OCI-LY7 (cell line): Measurements from ENCODE around the gene LPAR1. TPM values are rescaled to one million over a fixed set of nuclear protein-coding genes. Genes with fewer than 3 reads are reported as not detected.

ENCODE experiments used
- BruUV-seq: library from RNA; stranded (reverse); fragments of 400-500 nt; replicated peaks from 2 replicates; lab custom pipeline; 2021; lab: Mats Ljungman, UMichigan
- CTCF ChIA-PET: fragments of 300-600 bp; sonication (Branson Sonifier 250); formaldehyde crosslinking; loops from one replicate; lab custom pipeline; 2022; ENCODE audit warnings: antibody characterized with exemption; ENCODE audit not compliant: unreplicated experiment; lab: Charles Lee
- POLR2A ChIA-PET: fragments of 300-600 bp; sonication (Branson Sonifier 250); formaldehyde crosslinking; loops from one replicate; lab custom pipeline; 2022; ENCODE audit warnings: antibody characterized with exemption; lab: Charles Lee
- DNase-seq: peaks from one replicate; pipeline ENCODE4 v3.0.0-alpha.2; 2015; ENCODE audit warnings: low spot score
- H2AFZ ChIP-seq: fragments of 200-600 bp; sonication (generic), shearing (Covaris generic); 2 replicates; pipeline ENCODE4 v1.6.1; 2014; ENCODE audit warnings: mild to moderate bottlenecking, antibody characterized with exemption, low read length, moderate library complexity
- H3K27ac ChIP-seq: fragments of 200-600 bp; sonication (generic); 2 replicates; pipeline ENCODE4 v1.5.1; 2014; ENCODE audit warnings: mixed run types, low read depth, mild to moderate bottlenecking, moderate library complexity, low read length, inconsistent platforms; ENCODE audit not compliant: poor library complexity, severe bottlenecking
- H3K36me3 ChIP-seq: fragments of 200-600 bp; sonication (generic); 2 replicates; pipeline ENCODE4 v1.6.1; 2014; ENCODE audit warnings: mild to moderate bottlenecking, antibody characterized with exemption, low read length, moderate library complexity, mixed read lengths; ENCODE audit not compliant: insufficient read depth
- H3K4me1 ChIP-seq: fragments of 200-600 bp; sonication (generic); 2 replicates; pipeline ENCODE4 v1.5.1; 2014; ENCODE audit warnings: mild to moderate bottlenecking, low read length; ENCODE audit not compliant: insufficient read depth, poor library complexity, severe bottlenecking
- H3K4me2 ChIP-seq: fragments of 200-600 bp; sonication (generic); 2 replicates; pipeline ENCODE4 v1.6.1; 2014; ENCODE audit warnings: mild to moderate bottlenecking, low read length
- H3K4me3 ChIP-seq: fragments of 200-600 bp; sonication (generic); 2 replicates; pipeline ENCODE4 v1.5.1; 2014; ENCODE audit warnings: mild to moderate bottlenecking, low read depth, low read length; ENCODE audit not compliant: poor library complexity, severe bottlenecking
- H3K79me2 ChIP-seq: fragments of 200-600 bp; sonication (generic); 2 replicates; pipeline ENCODE4 v1.6.1; 2016; ENCODE audit warnings: low read depth, mild to moderate bottlenecking, low read length, moderate library complexity, mixed read lengths; ENCODE audit not compliant: insufficient read depth
- H3K9me2 ChIP-seq: fragments of 200-600 bp; sonication (generic); 2 replicates; pipeline ENCODE4 v1.6.1; 2016; ENCODE audit warnings: mild to moderate bottlenecking, low read length, mixed read lengths; ENCODE audit not compliant: insufficient read depth
- H3K9me3 ChIP-seq: fragments of 200-600 bp; sonication (generic); 2 replicates; pipeline ENCODE4 v1.6.1; 2014; ENCODE audit warnings: mild to moderate bottlenecking, mixed run types, low read length, mixed read lengths
- H4K20me1 ChIP-seq: fragments of 200-600 bp; sonication (generic); 2 replicates; pipeline ENCODE4 v1.6.1; 2014; ENCODE audit warnings: mild to moderate bottlenecking, antibody characterized with exemption, low read length, moderate library complexity, mixed read lengths; ENCODE audit not compliant: insufficient read depth
- EZH2phosphoT487 ChIP-seq: fragments of 200-600 bp; sonication (generic); IDR thresholded peaks from 2 replicates; pipeline ENCODE4 v1.6.1; 2018; ENCODE audit warnings: low read depth, borderline replicate concordance, mild to moderate bottlenecking, mixed run types, antibody characterized with exemption, low read length, moderate library complexity, mixed read lengths
- intact Hi-C: fragments of 100-400 bp; cut with micrococcal nuclease; formaldehyde crosslinking; loops from one replicate; pipeline ENCODE4 v1.10.0; 2022; ENCODE audit not compliant: unreplicated experiment
- total RNA-seq, 2 experiments: library from RNA; depleted of rRNA in 1 of 2; stranded (reverse); fragments of >200 nt in 1 of 2; shearing (Covaris generic) in 1 of 2; gene quantifications; 2 replicates each; pipeline ENCODE4 v1.2.3, GENCODE V29; 2014 to 2022
- TF ChIP-seq, protein P1 (sequence below): fragments of 200-600 bp; sonication (generic); conservative IDR thresholded peaks from 2 replicates; pipeline ENCODE4 v1.5.1; 2014; ENCODE audit warnings: mild to moderate bottlenecking, antibody characterized with exemption, low read length, moderate library complexity, mixed read lengths

Gene LPAR1
- total RNA-seq, 2 experiments from 2014 or later = not detected

- CTCF ChIA-PET = no interaction called here
- no peaks in the 10 kb centered on the region for H4K20me1 ChIP-seq
- intact Hi-C loops = no loop called here
Measured at GRCh38 chr9:110911659-110912418, 126.4 kb downstream of the LPAR1 start.

GRCh38 chr9:110908894-110909293 lies 129.4 kb downstream of the LPAR1 start:
- Histone ChIP-seq H3K4me1 (no peaks in the 10 kb centered on the region), H3K9me3 (no peaks in the 10 kb centered on the region), H3K4me2 (no peak overlapping the region), H2AFZ (no peak overlapping the region), H3K36me3 (no peaks in the 10 kb centered on the region), H3K4me3 (no peak overlapping the region), H3K79me2 (no peaks in the 10 kb centered on the region), H4K20me1 (no peaks in the 10 kb centered on the region), H3K9me2 (no peaks in the 10 kb centered on the region), H3K27ac (no peak overlapping the region)
- intact Hi-C loops = no loop called here
- no peak for TF ChIP-seq EZH2phosphoT487
- TF ChIP-seq, protein P1, sequence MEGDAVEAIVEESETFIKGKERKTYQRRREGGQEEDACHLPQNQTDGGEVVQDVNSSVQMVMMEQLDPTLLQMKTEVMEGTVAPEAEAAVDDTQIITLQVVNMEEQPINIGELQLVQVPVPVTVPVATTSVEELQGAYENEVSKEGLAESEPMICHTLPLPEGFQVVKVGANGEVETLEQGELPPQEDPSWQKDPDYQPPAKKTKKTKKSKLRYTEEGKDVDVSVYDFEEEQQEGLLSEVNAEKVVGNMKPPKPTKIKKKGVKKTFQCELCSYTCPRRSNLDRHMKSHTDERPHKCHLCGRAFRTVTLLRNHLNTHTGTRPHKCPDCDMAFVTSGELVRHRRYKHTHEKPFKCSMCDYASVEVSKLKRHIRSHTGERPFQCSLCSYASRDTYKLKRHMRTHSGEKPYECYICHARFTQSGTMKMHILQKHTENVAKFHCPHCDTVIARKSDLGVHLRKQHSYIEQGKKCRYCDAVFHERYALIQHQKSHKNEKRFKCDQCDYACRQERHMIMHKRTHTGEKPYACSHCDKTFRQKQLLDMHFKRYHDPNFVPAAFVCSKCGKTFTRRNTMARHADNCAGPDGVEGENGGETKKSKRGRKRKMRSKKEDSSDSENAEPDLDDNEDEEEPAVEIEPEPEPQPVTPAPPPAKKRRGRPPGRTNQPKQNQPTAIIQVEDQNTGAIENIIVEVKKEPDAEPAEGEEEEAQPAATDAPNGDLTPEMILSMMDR = no peak
- no peak for DNase-seq
- BruUV-seq = no TSS peak
- CTCF ChIA-PET = no interaction called here
- POLR2A ChIA-PET = interaction anchor here (0.6 kb wide), 1 partner anchor 626 kb away, joined by 10 read pairs; no protein-coding TSS in a partner anchor

More at GRCh38 chr9:110911659-110912418, 126.4 kb downstream of the LPAR1 start:
- H2AFZ ChIP-seq = no peak overlapping the region
- DNase-seq = no peak
- H3K4me3 ChIP-seq = no peak overlapping the region
- no peaks in the 10 kb centered on the region for H3K4me1 ChIP-seq
- POLR2A ChIA-PET = interaction anchor here (0.7 kb wide), 1 partner anchor 213 kb away, joined by 3 read pairs; no protein-coding TSS in a partner anchor
- BruUV-seq = no TSS peak
- no peaks in the 10 kb centered on the region for H3K79me2 ChIP-seq
- TF ChIP-seq, protein P1 = no peak
- TF ChIP-seq EZH2phosphoT487 = no peak
- H3K9me2 ChIP-seq = no peaks in the 10 kb centered on the region
- H3K36me3 ChIP-seq = no peaks in the 10 kb centered on the region
- H3K27ac ChIP-seq = no peak overlapping the region
- H3K9me3 ChIP-seq = no peaks in the 10 kb centered on the region
- no peak overlapping the region for H3K4me2 ChIP-seq

DNA sequence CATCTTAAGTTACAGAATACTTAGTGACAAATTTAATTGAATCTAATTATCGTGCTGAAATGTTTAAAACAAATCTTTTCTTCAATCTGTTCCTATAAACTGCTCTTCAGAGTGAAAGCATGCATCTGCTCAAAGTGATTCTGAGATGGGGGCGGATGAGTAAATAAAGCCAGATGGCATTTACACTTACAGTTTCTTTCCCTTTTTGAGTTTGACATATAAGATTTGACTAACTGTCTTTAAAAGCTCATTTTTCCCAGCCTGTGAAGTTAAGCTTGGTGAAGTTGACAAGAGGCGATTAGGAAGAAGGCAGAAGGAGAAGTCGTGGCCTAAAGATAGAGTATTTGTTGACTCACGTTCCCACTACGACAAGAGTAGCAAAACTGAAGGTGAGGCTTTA lies 137.4 kb downstream of the LPAR1 start:
- Histone ChIP-seq H3K4me1 (no peaks in the 10 kb centered on the region), H3K9me3 (no peaks in the 10 kb centered on the region), H3K36me3 (no peaks in the 10 kb centered on the region), H3K9me2 (no peaks in the 10 kb centered on the region), H2AFZ (no peak overlapping the region), H3K4me2 (no peak overlapping the region), H3K79me2 (no peaks in the 10 kb centered on the region), H4K20me1 (no peaks in the 10 kb centered on the region), H3K4me3 (no peak overlapping the region), H3K27ac (no peak overlapping the region)
- no peak for DNase-seq
- BruUV-seq = no TSS peak
- intact Hi-C loops = no loop called here
- ChIA-PET CTCF (no interaction called here), POLR2A (interaction anchor here (0.7 kb wide), 1 partner anchor 210 kb away, joined by 4 read pairs; no protein-coding TSS in a partner anchor)
- TF ChIP-seq, protein P1 = no peak
- TF ChIP-seq EZH2phosphoT487 = no peak
